ENCODE data around the gene BAIAP2. TPM values are rescaled to one million over a fixed set of nuclear protein-coding genes. Genes with fewer than 3 reads are reported as not detected.

The BAIAP2 gene
- polyA plus RNA-seq, 1 donor from 2014 or later: 17.5 TPM

- no peaks in the 10 kb centered on the region for H4K20me1 ChIP-seq (ENCODE audit: insufficient read depth)
- H3K27ac ChIP-seq (ENCODE audit: low read length): no peak overlapping the region
- no peak overlapping the region for H3K9ac ChIP-seq (ENCODE audit: low read length)
- no peak for TF ChIP-seq MXI1 (conservative IDR thresholded peaks at IDR 0.05; ENCODE audit: poor library complexity, severe bottlenecking)
- no peak for TF ChIP-seq SMC3 (conservative IDR thresholded peaks at IDR 0.05; ENCODE audit: poor library complexity)
- no peak for TF ChIP-seq POLR2AphosphoS5 (IDR thresholded peaks at IDR 0.05)
- no peak for TF ChIP-seq TAF1 (IDR thresholded peaks at IDR 0.05; ENCODE audit: low read depth)
- no peak for TF ChIP-seq CTCF (IDR thresholded peaks at IDR 0.05; ENCODE audit: poor library complexity, severe bottlenecking)
- TF ChIP-seq EZH2 (IDR thresholded peaks at IDR 0.05; ENCODE audit: borderline replicate concordance, insufficient read depth, low read length, poor library complexity, severe bottlenecking): no peak
- TF ChIP-seq RAD21 (conservative IDR thresholded peaks at IDR 0.05): no peak
- TF ChIP-seq REST (IDR thresholded peaks at IDR 0.05; ENCODE audit: borderline replicate concordance): no peak
- no peak for TF ChIP-seq EP300 (conservative IDR thresholded peaks at IDR 0.05; ENCODE audit: poor library complexity, severe bottlenecking)
- no peaks in the 10 kb centered on the region for H3K9me2 ChIP-seq (ENCODE audit: insufficient read depth, low read length)
- no peak overlapping the region for H3K4me2 ChIP-seq (ENCODE audit: low read length)
- no peak overlapping the region for H3K4me3 ChIP-seq (ENCODE audit: low read length)
- H3F3A ChIP-seq (ENCODE audit: insufficient read depth, low read length, poor library complexity, severe bottlenecking): no peaks in the 10 kb centered on the region
- no peaks in the 10 kb centered on the region for H3K36me3 ChIP-seq (ENCODE audit: insufficient read depth, low read length)
- H3K79me2 ChIP-seq (replicated peaks; ENCODE audit: insufficient read depth, low read length): no peaks in the 10 kb centered on the region
- no peak overlapping the region for H2AFZ ChIP-seq (ENCODE audit: low read depth, low read length)
- H3K9me3 ChIP-seq (ENCODE audit: low read length): no peaks in the 10 kb centered on the region
- H3K27me3 ChIP-seq (ENCODE audit: insufficient read depth, low read depth, low read length): no peaks in the 10 kb centered on the region
Measured at GRCh38 chr17:81161972-81162371, 127.0 kb downstream of the BAIAP2 start.

GRCh38 chr17:81162491-81162890 lies 127.5 kb downstream of the BAIAP2 start:
- TF ChIP-seq REST (IDR thresholded peaks at IDR 0.05; ENCODE audit: borderline replicate concordance): no peak
- TF ChIP-seq EP300 (conservative IDR thresholded peaks at IDR 0.05; ENCODE audit: poor library complexity, severe bottlenecking): no peak
- no peak overlapping the region for H2AFZ ChIP-seq (ENCODE audit: low read depth, low read length)
- H4K20me1 ChIP-seq (ENCODE audit: insufficient read depth): no peaks in the 10 kb centered on the region
- no peaks in the 10 kb centered on the region for H3K27me3 ChIP-seq (ENCODE audit: insufficient read depth, low read depth, low read length)
- no peaks in the 10 kb centered on the region for H3K9me3 ChIP-seq (ENCODE audit: low read length)
- H3K27ac ChIP-seq (ENCODE audit: low read length): no peak overlapping the region
- H3K9me2 ChIP-seq (ENCODE audit: insufficient read depth, low read length): no peaks in the 10 kb centered on the region
- H3K79me2 ChIP-seq (replicated peaks; ENCODE audit: insufficient read depth, low read length): no peaks in the 10 kb centered on the region
- H3K36me3 ChIP-seq (ENCODE audit: insufficient read depth, low read length): no peaks in the 10 kb centered on the region
- no peaks in the 10 kb centered on the region for H3F3A ChIP-seq (ENCODE audit: insufficient read depth, low read length, poor library complexity, severe bottlenecking)
- H3K4me3 ChIP-seq (ENCODE audit: low read length): no peak overlapping the region
- no peak overlapping the region for H3K9ac ChIP-seq (ENCODE audit: low read length)
- no peak overlapping the region for H3K4me2 ChIP-seq (ENCODE audit: low read length)
